Lower leg skin (tissue), 4 donors: ENCODE results near the gene CHST9. TPM values are rescaled to one million over a fixed set of nuclear protein-coding genes. Genes with fewer than 3 reads are reported as not detected.

Experiments used
- DNase-seq, 2 donors: peaks; one replicate each; pipeline ENCODE4 v3.0.0-alpha.2; 2019; ENCODE audit warnings: low spot score in 2 of 2
- H3K4me3 ChIP-seq: fragments of 200-600 bp; sonication (generic); 2 replicates; pipeline ENCODE4 v1.5.1; 2017; ENCODE audit warnings: mild to moderate bottlenecking, low read depth; ENCODE audit not compliant: poor library complexity, severe bottlenecking
- CTCF ChIP-seq, 3 donors: fragments of 450-650 bp; IDR thresholded peaks; one replicate each; pipeline ENCODE4 v1.5.1; 2016; ENCODE audit warnings: antibody characterized with exemption in 3 of 3, mild to moderate bottlenecking in 3 of 3, moderate library complexity in 2 of 3
- POLR2A ChIP-seq, 2 donors: fragments of 450-650 bp; IDR thresholded peaks; one replicate each; pipeline ENCODE4 v1.6.1; 2016 to 2017; ENCODE audit warnings: antibody characterized with exemption in 2 of 2, mild to moderate bottlenecking in 1 of 2, moderate library complexity in 1 of 2
- WGBS, 2 donors: methylation state at CpG; one replicate each; pipeline ENCODE4 v1.1.5; 2018; 5-methylcytosine and 5-hydroxymethylcytosine counted together
- intact Hi-C: fragments of 100-400 bp; cut with DNase I; formaldehyde crosslinking; loops from one replicate; pipeline ENCODE4 v1.15.0; 2023; ENCODE audit warnings: low total_unique reads
- total RNA-seq, 4 donors: library from RNA; depleted of rRNA; stranded (reverse); fragments of >200 nt; gene quantifications; one replicate each; pipeline ENCODE4 v1.1.0, GENCODE V29; 2016

Gene CHST9
- total RNA-seq, 4 donors from 2014 or later = 0.06 to 0.20 (median 0.08) TPM; not detected in 1

GRCh38 chr18:27181726-27182125 lies 3.4 kb downstream of the CHST9 start:
- 36 to 52% methylated on average over 1 of the region's 1 CpG for WGBS, 2 donors
- no peak overlapping the region for H3K4me3 ChIP-seq
- TF ChIP-seq POLR2A (IDR thresholded peaks at IDR 0.05) (no peak), CTCF (IDR thresholded peaks at IDR 0.05) (no peak)
- intact Hi-C loops = no loop called here
- no peak for DNase-seq

- TF ChIP-seq CTCF (IDR thresholded peaks at IDR 0.05) (no peak), POLR2A (IDR thresholded peaks at IDR 0.05) (no peak)
- H3K4me3 ChIP-seq = no peak overlapping the region
- intact Hi-C loops = no loop called here
- DNase-seq = no peak
These were observed 6.7 kb downstream of the CHST9 start for GRCh38 chr18:27178424-27178823.

- WGBS, 2 donors = 16 to 22% methylated on average over 1 of the region's 1 CpG
- TF ChIP-seq POLR2A (IDR thresholded peaks at IDR 0.05) = no peak
- H3K4me3 ChIP-seq = no peak overlapping the region
- intact Hi-C loops = no loop called here
- no peak for DNase-seq
These were observed 9.2 kb downstream of the CHST9 start for GRCh38 chr18:27175914-27176313.

- 60% methylated on average over 2 of the region's 2 CpGs for whole genome bisulfite sequencing, 2 donors
These were observed 9.9 kb downstream of the CHST9 start for GRCh38 chr18:27175245-27175644.

GRCh38 chr18:27171993-27172392 lies 13.1 kb downstream of the CHST9 start:
- TF ChIP-seq CTCF (IDR thresholded peaks at IDR 0.05) (no peak), POLR2A (IDR thresholded peaks at IDR 0.05) (no peak)
- no peak for DNase-seq
- H3K4me3 ChIP-seq = no peak overlapping the region
- intact Hi-C loops = no loop called here
- WGBS, 2 donors = 36 to 37% methylated on average over 1 of the region's 1 CpG

More at GRCh38 chr18:27175245-27175644, 9.9 kb downstream of the CHST9 start:
- TF ChIP-seq CTCF (IDR thresholded peaks at IDR 0.05) (no peak), POLR2A (IDR thresholded peaks at IDR 0.05) (no peak)
- intact Hi-C loops = no loop called here
- no peak for DNase-seq
- no peak overlapping the region for H3K4me3 ChIP-seq

- no peak for DNase-seq
- WGBS, 2 donors = 23 to 25% methylated on average over 1 of the region's 1 CpG
- TF ChIP-seq POLR2A (IDR thresholded peaks at IDR 0.05) = no peak
- TF ChIP-seq CTCF (IDR thresholded peaks at IDR 0.05) = no peak
- no peak overlapping the region for H3K4me3 ChIP-seq
- intact Hi-C loops = no loop called here
These were observed 19.7 kb downstream of the CHST9 start for GRCh38 chr18:27165412-27165811.
